H9 (cell line): ENCODE data around the gene SQSTM1. TPM values are rescaled to one million over a fixed set of nuclear protein-coding genes. Genes with fewer than 3 reads are reported as not detected.

Source experiments
- DNase-seq: peaks from one replicate; pipeline ENCODE4 v3.0.0-alpha.2; 2017
- H2AFZ ChIP-seq: one replicate; pipeline ENCODE4 v1.6.1; 2013; ENCODE audit warnings: mild to moderate bottlenecking, low read length, control low read depth, moderate library complexity
- H2AK5ac ChIP-seq: 2 replicates; pipeline ENCODE4 v1.6.1; 2013; ENCODE audit warnings: low read length, control low read depth, mixed read lengths; ENCODE audit not compliant: insufficient read length
- H2BK120ac ChIP-seq: one replicate; pipeline ENCODE4 v1.6.1; 2013; ENCODE audit warnings: low read depth, mild to moderate bottlenecking, low read length, control low read depth, inconsistent platforms; ENCODE audit not compliant: poor library complexity, severe bottlenecking
- H2BK12ac ChIP-seq: 2 replicates; pipeline ENCODE4 v1.6.1; 2013; ENCODE audit warnings: low read length, control low read depth, mixed read lengths, low read depth; ENCODE audit not compliant: insufficient read length
- H2BK15ac ChIP-seq: 2 replicates; pipeline ENCODE4 v1.6.1; 2013; ENCODE audit warnings: low read depth, low read length, control low read depth
- H2BK20ac ChIP-seq: one replicate; pipeline ENCODE4 v1.6.1; 2013; ENCODE audit warnings: low read depth, mild to moderate bottlenecking, low read length, control low read depth, inconsistent platforms; ENCODE audit not compliant: poor library complexity, severe bottlenecking
- H2BK5ac ChIP-seq: 2 replicates; pipeline ENCODE4 v1.6.1; 2013; ENCODE audit warnings: low read length, control low read depth, mixed read lengths; ENCODE audit not compliant: insufficient read length
- H3K14ac ChIP-seq: 2 replicates; pipeline ENCODE4 v1.6.1; 2013; ENCODE audit warnings: low read length, control low read depth; ENCODE audit not compliant: insufficient read depth
- H3K18ac ChIP-seq: 2 replicates; pipeline ENCODE4 v1.6.1; 2013; ENCODE audit warnings: low read depth, mild to moderate bottlenecking, mixed read lengths, low read length, control low read depth; ENCODE audit not compliant: insufficient read length
- H3K23ac ChIP-seq: 2 replicates; pipeline ENCODE4 v1.6.1; 2013; ENCODE audit warnings: low read length, control low read depth, mixed read lengths, low read depth; ENCODE audit not compliant: insufficient read length
- H3K23me2 ChIP-seq: 2 replicates; pipeline ENCODE4 v1.6.1; 2013; ENCODE audit warnings: low read depth, mild to moderate bottlenecking, mixed read lengths, low read length, control low read depth; ENCODE audit not compliant: insufficient read length, poor library complexity, severe bottlenecking
- H3K27ac ChIP-seq: 2 replicates; pipeline ENCODE4 v1.5.1; 2013; ENCODE audit warnings: low read length, control low read depth, mixed read lengths, low read depth; ENCODE audit not compliant: insufficient read length
- H3K27me3 ChIP-seq: 2 replicates; pipeline ENCODE4 v1.6.1; 2013; ENCODE audit warnings: low read length, control low read depth, inconsistent platforms; ENCODE audit not compliant: insufficient read depth
- H3K4ac ChIP-seq: 2 replicates; pipeline ENCODE4 v1.6.1; 2013; ENCODE audit warnings: low read depth, mild to moderate bottlenecking, control low read depth, inconsistent platforms, low read length, moderate library complexity
- H3K4me1 ChIP-seq: 2 replicates; pipeline ENCODE4 v1.6.1; 2013; ENCODE audit warnings: low read length, control low read depth, inconsistent platforms; ENCODE audit not compliant: insufficient read depth
- H3K4me2 ChIP-seq: 2 replicates; pipeline ENCODE4 v1.6.1; 2013; ENCODE audit warnings: low read length, control low read depth, mixed read lengths; ENCODE audit not compliant: insufficient read length, insufficient read depth
- H3K56ac ChIP-seq: 2 replicates; pipeline ENCODE4 v1.6.1; 2013; ENCODE audit warnings: low read depth, mild to moderate bottlenecking, mixed read lengths, low read length, control low read depth; ENCODE audit not compliant: insufficient read length
- H3K79me1 ChIP-seq: 2 replicates; pipeline ENCODE4 v1.6.1; 2013; ENCODE audit warnings: low read depth, mild to moderate bottlenecking, moderate library complexity, low read length, control low read depth, inconsistent platforms; ENCODE audit not compliant: insufficient read depth, poor library complexity, severe bottlenecking
- H3K79me2 ChIP-seq: 2 replicates; pipeline ENCODE4 v1.6.1; 2013; ENCODE audit warnings: low read length, control low read depth, inconsistent platforms; ENCODE audit not compliant: insufficient read depth
- H3K9ac ChIP-seq: 2 replicates; pipeline ENCODE4 v1.6.1; 2013; ENCODE audit warnings: low read length, control low read depth, mixed read lengths; ENCODE audit not compliant: insufficient read length; ENCODE audit errors: extremely low read depth
- H3K9me3 ChIP-seq: one replicate; pipeline ENCODE4 v1.6.1; 2013; ENCODE audit warnings: low read depth, low read length, inconsistent platforms; ENCODE audit not compliant: control insufficient read depth
- H3T11ph ChIP-seq: one replicate; pipeline ENCODE4 v1.6.1; 2013; ENCODE audit warnings: mild to moderate bottlenecking, low read length, control low read depth, inconsistent platforms
- H4K20me1 ChIP-seq: one replicate; pipeline ENCODE4 v1.6.1; 2013; ENCODE audit not compliant: control insufficient read depth, insufficient read length, insufficient read depth
- H4K5ac ChIP-seq: 2 replicates; pipeline ENCODE4 v1.6.1; 2013; ENCODE audit warnings: low read depth, mild to moderate bottlenecking, mixed read lengths, low read length, control low read depth; ENCODE audit not compliant: insufficient read length
- H4K8ac ChIP-seq: replicated peaks from 2 replicates; pipeline ENCODE4 v1.6.1; 2013; ENCODE audit warnings: low read length, control low read depth, mixed read lengths, low read depth; ENCODE audit not compliant: insufficient read length
- H4K91ac ChIP-seq: 2 replicates; pipeline ENCODE4 v1.6.1; 2013; ENCODE audit warnings: low read depth, mild to moderate bottlenecking, moderate library complexity, mixed read lengths, low read length, control low read depth; ENCODE audit not compliant: insufficient read length
- H3K27ac Mint-ChIP-seq, 3 experiments: 2 replicates in 2 of 3; 3 replicates in 1 of 3; pipeline ENCODE4 v1.8.0; 2020 to 2021; ENCODE audit warnings: mixed read lengths in 3 of 3, mild to moderate bottlenecking in 1 of 3, moderate library complexity in 1 of 3
- H3K27me3 Mint-ChIP-seq: 2 replicates; pipeline ENCODE4 v1.8.0; 2021; ENCODE audit warnings: low read depth, mild to moderate bottlenecking, moderate library complexity, mixed read lengths
- H3K36me3 Mint-ChIP-seq, 3 experiments: 2 replicates in 2 of 3; 3 replicates in 1 of 3; pipeline ENCODE4 v1.8.0; 2020 to 2021; ENCODE audit warnings: low read depth in 3 of 3, mixed read lengths in 3 of 3; ENCODE audit not compliant: insufficient read depth in 1 of 3
- H3K4me1 Mint-ChIP-seq, 2 experiments: 2 replicates each; pipeline ENCODE4 v1.8.0; 2020; ENCODE audit warnings: mixed read lengths in 2 of 2
- H3K4me3 Mint-ChIP-seq, 2 experiments: 2 replicates in 1 of 2; 3 replicates in 1 of 2; pipeline ENCODE4 v1.8.0; 2020 to 2021; ENCODE audit warnings: mild to moderate bottlenecking in 2 of 2, mixed read lengths in 2 of 2, moderate library complexity in 1 of 2
- H3K9me3 Mint-ChIP-seq, 2 experiments: 2 replicates in 1 of 2; 3 replicates in 1 of 2; pipeline ENCODE4 v1.8.0; 2020; ENCODE audit warnings: mild to moderate bottlenecking in 2 of 2, mixed read lengths in 2 of 2, moderate library complexity in 1 of 2
- WGBS: extraction: QIAGEN DNeasy Blood & Tissue Kit; methylation state at CpG from one replicate; pipeline ENCODE4 v1.1.7; 2013; ENCODE audit warnings: missing lambda C conversion rate, low lambda C conversion rate, mixed read lengths; ENCODE audit not compliant: insufficient read length; ENCODE audit errors: extremely low coverage; 5-methylcytosine and 5-hydroxymethylcytosine counted together
- total RNA-seq: library from RNA; stranded (reverse); gene quantifications from 2 replicates; pipeline ENCODE4 v1.2.1, GENCODE V29; 2021
- TF ChIP-seq, protein P1 (sequence below): fragments of 200-600 bp; sonication (generic); conservative IDR thresholded peaks from 3 replicates; pipeline ENCODE4 v1.8.0; 2021; ENCODE audit warnings: antibody characterized with exemption, mild to moderate bottlenecking

SQSTM1 gene
- total RNA-seq, 1 experiment from 2014 or later, result 144 TPM

DNA sequence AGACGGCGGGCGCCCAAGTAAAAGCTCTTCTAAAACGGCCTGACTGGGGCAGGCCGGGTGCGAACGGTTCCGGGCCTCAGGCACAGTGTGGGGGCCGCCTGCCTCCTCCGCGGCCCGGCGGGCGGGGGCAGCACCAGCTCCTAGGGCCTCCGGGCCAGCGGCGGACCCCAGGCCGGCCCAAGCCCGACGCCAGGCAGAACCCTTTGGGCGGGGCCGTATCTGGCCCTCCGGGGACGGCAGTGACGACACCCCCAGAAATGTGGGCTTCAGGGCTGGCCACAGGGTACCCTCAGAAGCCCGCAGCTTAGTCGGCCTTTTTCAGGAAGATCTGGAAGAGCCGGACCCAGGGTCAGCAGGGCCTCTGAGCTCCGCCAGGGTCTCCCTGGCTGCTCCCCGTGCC, 23.0 kb upstream of the SQSTM1 start:
- DNase-seq, result no peak
- no peaks in the 10 kb centered on the region for H3K9me3 ChIP-seq
- no peaks in the 10 kb centered on the region for H3K9me3 Mint-ChIP-seq
- no peak overlapping the region for H3K23ac ChIP-seq
- no peak overlapping the region for H2BK120ac ChIP-seq
- H4K20me1 ChIP-seq, result no peaks in the 10 kb centered on the region
- H3K4ac ChIP-seq, result no peak overlapping the region
- H2AFZ ChIP-seq, result no peak overlapping the region
- H3K27ac Mint-ChIP-seq, result no peak overlapping the region
- H3K4me1 ChIP-seq, result no peaks in the 10 kb centered on the region
- H3K14ac ChIP-seq, result no peak overlapping the region
- no peak overlapping the region for H3K4me2 ChIP-seq
- no peak overlapping the region for H4K5ac ChIP-seq
- no peak overlapping the region for H4K91ac ChIP-seq
- H2BK20ac ChIP-seq, result no peak overlapping the region
- H3K23me2 ChIP-seq, result peaks cover 3% of the 10 kb centered on the region
- no peaks in the 10 kb centered on the region for H3K27me3 ChIP-seq
- H3K27ac ChIP-seq, result no peak overlapping the region
- H3K56ac ChIP-seq, result no peak overlapping the region
- H3K18ac ChIP-seq, result no peak overlapping the region
- H3K4me1 Mint-ChIP-seq, result peaks cover 23 to 33% of the 10 kb centered on the region in 2 experiments
- H3K9ac ChIP-seq, result no peak overlapping the region
- WGBS, result no CpG with 5 or more reads among the region's 30 CpGs
- TF ChIP-seq, protein P1, sequence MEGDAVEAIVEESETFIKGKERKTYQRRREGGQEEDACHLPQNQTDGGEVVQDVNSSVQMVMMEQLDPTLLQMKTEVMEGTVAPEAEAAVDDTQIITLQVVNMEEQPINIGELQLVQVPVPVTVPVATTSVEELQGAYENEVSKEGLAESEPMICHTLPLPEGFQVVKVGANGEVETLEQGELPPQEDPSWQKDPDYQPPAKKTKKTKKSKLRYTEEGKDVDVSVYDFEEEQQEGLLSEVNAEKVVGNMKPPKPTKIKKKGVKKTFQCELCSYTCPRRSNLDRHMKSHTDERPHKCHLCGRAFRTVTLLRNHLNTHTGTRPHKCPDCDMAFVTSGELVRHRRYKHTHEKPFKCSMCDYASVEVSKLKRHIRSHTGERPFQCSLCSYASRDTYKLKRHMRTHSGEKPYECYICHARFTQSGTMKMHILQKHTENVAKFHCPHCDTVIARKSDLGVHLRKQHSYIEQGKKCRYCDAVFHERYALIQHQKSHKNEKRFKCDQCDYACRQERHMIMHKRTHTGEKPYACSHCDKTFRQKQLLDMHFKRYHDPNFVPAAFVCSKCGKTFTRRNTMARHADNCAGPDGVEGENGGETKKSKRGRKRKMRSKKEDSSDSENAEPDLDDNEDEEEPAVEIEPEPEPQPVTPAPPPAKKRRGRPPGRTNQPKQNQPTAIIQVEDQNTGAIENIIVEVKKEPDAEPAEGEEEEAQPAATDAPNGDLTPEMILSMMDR, result no peak
- no peak overlapping the region for H2BK5ac ChIP-seq
- H3K79me2 ChIP-seq, result no peaks in the 10 kb centered on the region
- H3K4me3 Mint-ChIP-seq, result peak overlapping the region in 1 of 2 experiments; percentile 40; a peak in 1 of 5 replicates
- H3K79me1 ChIP-seq, result no peaks in the 10 kb centered on the region
- H2AK5ac ChIP-seq, result no peak overlapping the region
- no peak overlapping the region for H3T11ph ChIP-seq
- no peak overlapping the region for H2BK12ac ChIP-seq
- peaks cover 7% of the 10 kb centered on the region for H3K27me3 Mint-ChIP-seq
- no peak overlapping the region for H4K8ac ChIP-seq
- no peak overlapping the region for H2BK15ac ChIP-seq
- peaks cover 21 to 42% (median 35%) of the 10 kb centered on the region in 3 experiments; a peak in 6 of 7 replicates for H3K36me3 Mint-ChIP-seq
